Loucy (cell line): ENCODE measurements around the gene ATP1A1.

Experiments
- H2AFZ ChIP-seq: fragments of 200-600 bp; sonication (generic); 2 replicates; pipeline ENCODE4 v1.6.0; 2016; ENCODE audit warnings: antibody characterized with exemption, mild to moderate bottlenecking, low read length, moderate library complexity
- H3F3A ChIP-seq: fragments of 200-600 bp; 2 replicates; pipeline ENCODE4 v1.6.0; 2016; ENCODE audit warnings: antibody characterized with exemption, low read depth, mild to moderate bottlenecking
- H3K27me3 ChIP-seq: fragments of 200-600 bp; sonication (generic); 2 replicates; pipeline ENCODE4 v1.6.1; 2014; ENCODE audit warnings: low read length, mild to moderate bottlenecking; ENCODE audit not compliant: insufficient read depth, poor library complexity, severe bottlenecking
- H3K36me3 ChIP-seq: fragments of 200-600 bp; sonication (generic); 2 replicates; pipeline ENCODE4 v1.6.1; 2016; ENCODE audit warnings: low read length; ENCODE audit not compliant: insufficient read depth
- H3K4me1 ChIP-seq: fragments of 200-600 bp; sonication (generic); 2 replicates; pipeline ENCODE4 v1.5.1; 2014; ENCODE audit warnings: low read length, mild to moderate bottlenecking; ENCODE audit not compliant: insufficient read depth, poor library complexity, severe bottlenecking
- H3K4me2 ChIP-seq: fragments of 200-600 bp; sonication (generic); 2 replicates; pipeline ENCODE4 v1.6.0; 2014; ENCODE audit warnings: antibody characterized with exemption, low read length, low read depth, mild to moderate bottlenecking; ENCODE audit not compliant: poor library complexity, severe bottlenecking
- H3K4me3 ChIP-seq: fragments of 200-600 bp; sonication (generic); 2 replicates; pipeline ENCODE4 v1.5.1; 2014; ENCODE audit warnings: low read length, mild to moderate bottlenecking, mixed read lengths; ENCODE audit not compliant: poor library complexity, severe bottlenecking
- H3K79me2 ChIP-seq: fragments of 200-600 bp; sonication (generic); 2 replicates; pipeline ENCODE4 v1.6.1; 2014; ENCODE audit warnings: low read length; ENCODE audit not compliant: insufficient read depth
- H3K9ac ChIP-seq: fragments of 200-600 bp; sonication (generic); 2 replicates; pipeline ENCODE4 v1.6.0; 2014; ENCODE audit warnings: mild to moderate bottlenecking, low read depth, low read length, moderate library complexity; ENCODE audit not compliant: poor library complexity, severe bottlenecking
- H3K9me2 ChIP-seq: fragments of 200-600 bp; sonication (generic); replicated peaks from 2 replicates; pipeline ENCODE4 v1.6.1; 2016; ENCODE audit warnings: low read depth, low read length, mixed read lengths
- H3K9me3 ChIP-seq: fragments of 200-600 bp; sonication (generic); 2 replicates; pipeline ENCODE4 v1.6.1; 2014; ENCODE audit warnings: mild to moderate bottlenecking, antibody characterized with exemption, low read length, low read depth; ENCODE audit not compliant: insufficient read depth
- H4K20me1 ChIP-seq: fragments of 200-600 bp; sonication (generic); 2 replicates; pipeline ENCODE4 v1.6.0; 2014; ENCODE audit warnings: antibody characterized with exemption, low read length, mild to moderate bottlenecking; ENCODE audit not compliant: insufficient read depth, poor library complexity, severe bottlenecking
- CTCF ChIP-seq: fragments of 200-600 bp; sonication (generic); conservative IDR thresholded peaks from 2 replicates; pipeline ENCODE4 v1.5.1; 2014; ENCODE audit warnings: mild to moderate bottlenecking, antibody characterized with exemption, low read length
- EZH2phosphoT487 ChIP-seq: fragments of 200-600 bp; IDR thresholded peaks from 2 replicates; pipeline ENCODE4 v1.6.1; 2018; ENCODE audit warnings: antibody characterized with exemption, mild to moderate bottlenecking, moderate library complexity, borderline replicate concordance

The ATP1A1 gene

GRCh38 chr1:116428576-116428975, 55.5 kb downstream of the ATP1A1 start:
- no peaks in the 10 kb centered on the region for H3K4me1 ChIP-seq
- H3K79me2 ChIP-seq, result no peaks in the 10 kb centered on the region
- no peaks in the 10 kb centered on the region for H3K9me3 ChIP-seq
- no peak overlapping the region for H2AFZ ChIP-seq
- H3K27me3 ChIP-seq, result peaks cover 10% of the 10 kb centered on the region
- H3K36me3 ChIP-seq, result no peaks in the 10 kb centered on the region
- no peak overlapping the region for H3K9ac ChIP-seq
- no peaks in the 10 kb centered on the region for H4K20me1 ChIP-seq
- no peak overlapping the region for H3K4me3 ChIP-seq
- H3F3A ChIP-seq, result no peaks in the 10 kb centered on the region
- no peak overlapping the region for H3K4me2 ChIP-seq
- H3K9me2 ChIP-seq, result no peaks in the 10 kb centered on the region
- TF ChIP-seq CTCF (no peak), EZH2phosphoT487 (no peak)

- H3K4me3 ChIP-seq, result no peak overlapping the region
- H3K4me2 ChIP-seq, result no peak overlapping the region
- TF ChIP-seq EZH2phosphoT487, result no peak
- TF ChIP-seq CTCF, result no peak
- no peaks in the 10 kb centered on the region for H3K9me2 ChIP-seq
- no peak overlapping the region for H2AFZ ChIP-seq
- H3F3A ChIP-seq, result no peaks in the 10 kb centered on the region
- no peaks in the 10 kb centered on the region for H3K4me1 ChIP-seq
- H3K36me3 ChIP-seq, result no peaks in the 10 kb centered on the region
- no peaks in the 10 kb centered on the region for H4K20me1 ChIP-seq
- H3K79me2 ChIP-seq, result no peaks in the 10 kb centered on the region
- H3K9me3 ChIP-seq, result no peaks in the 10 kb centered on the region
- no peak overlapping the region for H3K9ac ChIP-seq
- H3K27me3 ChIP-seq, result no peaks in the 10 kb centered on the region
These were observed 56.9 kb downstream of the ATP1A1 start for GRCh38 chr1:116429821-116430374.

- no peak overlapping the region for H3K4me3 ChIP-seq
- no peak overlapping the region for H3K4me2 ChIP-seq
- TF ChIP-seq EZH2phosphoT487 (no peak), CTCF (no peak)
- H3K4me1 ChIP-seq, result no peaks in the 10 kb centered on the region
- H3F3A ChIP-seq, result no peaks in the 10 kb centered on the region
- no peaks in the 10 kb centered on the region for H3K36me3 ChIP-seq
- no peak overlapping the region for H3K9ac ChIP-seq
- no peaks in the 10 kb centered on the region for H3K27me3 ChIP-seq
- no peaks in the 10 kb centered on the region for H4K20me1 ChIP-seq
- no peak overlapping the region for H2AFZ ChIP-seq
- no peaks in the 10 kb centered on the region for H3K9me2 ChIP-seq
- H3K9me3 ChIP-seq, result no peaks in the 10 kb centered on the region
- no peaks in the 10 kb centered on the region for H3K79me2 ChIP-seq
These were observed 58.9 kb downstream of the ATP1A1 start for GRCh38 chr1:116431870-116432500.
